ENCODE measurements around the gene RCE1.
"Not testable (repeated sequence)": the region's sequence is repeated elsewhere in the genome, so short reads cannot be mapped to it uniquely, and the experiment has no call there.

GRCh38 chr11:66799815-66800214 lies 43.4 kb upstream of the RCE1 start:
- not testable (repeated sequence) for TF ChIP-seq POLR2AphosphoS5, POLR2A (IDR thresholded peaks at IDR 0.05; ENCODE audit: low read depth, low read length)

Measured in GM12892 (cell line).